Measurements from ENCODE around the gene CHRNA7.

DNA sequence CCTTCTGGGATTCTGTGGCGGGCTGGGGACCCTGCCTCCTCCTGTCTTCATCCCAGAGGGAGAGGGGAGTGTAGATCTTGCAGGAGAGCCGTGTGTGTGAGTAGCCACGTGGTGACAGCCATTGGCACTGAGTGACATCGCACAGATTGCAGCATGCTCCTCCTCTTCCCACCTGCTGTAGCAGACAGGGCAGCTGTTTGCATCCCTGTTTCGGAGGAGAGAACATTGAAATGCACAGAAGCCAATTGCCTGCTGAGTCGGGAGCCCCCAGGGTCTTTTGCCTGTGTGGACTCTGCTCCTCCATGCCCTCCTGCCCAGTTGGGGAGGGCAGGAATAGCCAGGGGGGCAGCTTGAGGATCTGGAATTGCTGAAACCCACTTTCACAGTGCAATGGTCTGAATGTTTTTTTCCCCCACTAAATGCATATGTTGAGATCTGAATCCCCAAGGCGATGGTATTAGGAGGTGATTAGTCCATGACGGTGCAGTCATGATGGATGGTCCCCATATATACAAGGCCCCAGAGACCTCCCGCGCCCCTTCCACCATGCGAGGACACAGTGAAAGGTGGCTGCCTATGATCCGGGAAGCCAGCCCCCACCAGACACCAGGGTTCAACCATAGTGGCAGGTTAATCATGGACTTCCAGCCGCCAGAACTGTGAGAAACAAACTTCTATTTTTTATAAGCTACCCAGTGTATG lies 66.8 kb downstream of the CHRNA7 start:
- TF ChIP-seq, protein P1, sequence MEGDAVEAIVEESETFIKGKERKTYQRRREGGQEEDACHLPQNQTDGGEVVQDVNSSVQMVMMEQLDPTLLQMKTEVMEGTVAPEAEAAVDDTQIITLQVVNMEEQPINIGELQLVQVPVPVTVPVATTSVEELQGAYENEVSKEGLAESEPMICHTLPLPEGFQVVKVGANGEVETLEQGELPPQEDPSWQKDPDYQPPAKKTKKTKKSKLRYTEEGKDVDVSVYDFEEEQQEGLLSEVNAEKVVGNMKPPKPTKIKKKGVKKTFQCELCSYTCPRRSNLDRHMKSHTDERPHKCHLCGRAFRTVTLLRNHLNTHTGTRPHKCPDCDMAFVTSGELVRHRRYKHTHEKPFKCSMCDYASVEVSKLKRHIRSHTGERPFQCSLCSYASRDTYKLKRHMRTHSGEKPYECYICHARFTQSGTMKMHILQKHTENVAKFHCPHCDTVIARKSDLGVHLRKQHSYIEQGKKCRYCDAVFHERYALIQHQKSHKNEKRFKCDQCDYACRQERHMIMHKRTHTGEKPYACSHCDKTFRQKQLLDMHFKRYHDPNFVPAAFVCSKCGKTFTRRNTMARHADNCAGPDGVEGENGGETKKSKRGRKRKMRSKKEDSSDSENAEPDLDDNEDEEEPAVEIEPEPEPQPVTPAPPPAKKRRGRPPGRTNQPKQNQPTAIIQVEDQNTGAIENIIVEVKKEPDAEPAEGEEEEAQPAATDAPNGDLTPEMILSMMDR (IDR thresholded peaks at IDR 0.05) = no peak
- TF ChIP-seq CREB1 (CRISPR knock-in tag; IDR thresholded peaks at IDR 0.05) = no peak
- TF ChIP-seq NR3C1 (CRISPR knock-in tag; conservative IDR thresholded peaks at IDR 0.05; ENCODE audit: low read depth) = no peak
- TF ChIP-seq ATF1 (CRISPR knock-in tag; IDR thresholded peaks at IDR 0.05) = no peak
- TF ChIP-seq ESRRA (CRISPR knock-in tag; IDR thresholded peaks at IDR 0.05; ENCODE audit: borderline replicate concordance) = no peak
- TF ChIP-seq ZNF138 (CRISPR knock-in tag; conservative IDR thresholded peaks at IDR 0.05) = no peak
- TF ChIP-seq, protein P2, sequence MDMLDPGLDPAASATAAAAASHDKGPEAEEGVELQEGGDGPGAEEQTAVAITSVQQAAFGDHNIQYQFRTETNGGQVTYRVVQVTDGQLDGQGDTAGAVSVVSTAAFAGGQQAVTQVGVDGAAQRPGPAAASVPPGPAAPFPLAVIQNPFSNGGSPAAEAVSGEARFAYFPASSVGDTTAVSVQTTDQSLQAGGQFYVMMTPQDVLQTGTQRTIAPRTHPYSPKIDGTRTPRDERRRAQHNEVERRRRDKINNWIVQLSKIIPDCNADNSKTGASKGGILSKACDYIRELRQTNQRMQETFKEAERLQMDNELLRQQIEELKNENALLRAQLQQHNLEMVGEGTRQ (CRISPR knock-in tag; IDR thresholded peaks at IDR 0.05) = peak; percentile 49
- TF ChIP-seq, protein P3, sequence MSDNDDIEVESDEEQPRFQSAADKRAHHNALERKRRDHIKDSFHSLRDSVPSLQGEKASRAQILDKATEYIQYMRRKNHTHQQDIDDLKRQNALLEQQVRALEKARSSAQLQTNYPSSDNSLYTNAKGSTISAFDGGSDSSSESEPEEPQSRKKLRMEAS (CRISPR knock-in tag; IDR thresholded peaks at IDR 0.05) = peak; percentile 83
